Osteoblast (primary cell): ENCODE measurements around the gene KCTD1. TPM values are rescaled to one million over a fixed set of nuclear protein-coding genes. Genes with fewer than 3 reads are reported as not detected.

Experiments
- DNase-seq: peaks from one replicate; pipeline ENCODE4 v3.0.0; 2011; ENCODE audit warnings: low spot score, mixed read lengths; ENCODE audit not compliant: insufficient read length; ENCODE audit errors: missing footprints
- H2AFZ ChIP-seq: 2 replicates; pipeline ENCODE4 v1.6.0; 2011; ENCODE audit warnings: mild to moderate bottlenecking, low read length
- H3K27ac ChIP-seq: 2 replicates; pipeline ENCODE4 v1.5.1; 2011; ENCODE audit warnings: mild to moderate bottlenecking, low read depth, low read length, moderate library complexity
- H3K27me3 ChIP-seq: 2 replicates; pipeline ENCODE4 v1.6.0; 2012; ENCODE audit warnings: mild to moderate bottlenecking, control low read depth, inconsistent platforms, low read length, moderate library complexity; ENCODE audit not compliant: insufficient read depth
- H3K36me3 ChIP-seq: 2 replicates; pipeline ENCODE4 v1.5.1; 2011; ENCODE audit warnings: mild to moderate bottlenecking, low read length, control low read depth, moderate library complexity; ENCODE audit not compliant: insufficient read depth
- H3K4me1 ChIP-seq: 2 replicates; pipeline ENCODE4 v1.5.1; 2011; ENCODE audit warnings: mild to moderate bottlenecking, low read length, control low read depth, moderate library complexity; ENCODE audit not compliant: insufficient read depth
- H3K4me2 ChIP-seq: 2 replicates; pipeline ENCODE4 v1.6.0; 2011; ENCODE audit warnings: mild to moderate bottlenecking, low read length; ENCODE audit not compliant: insufficient read depth
- H3K4me3 ChIP-seq: fragments of 200-600 bp; sonication (generic); 3 replicates; pipeline ENCODE4 v1.5.1; 2012; ENCODE audit warnings: mild to moderate bottlenecking, low read length, inconsistent platforms; ENCODE audit not compliant: insufficient read depth
- H3K79me2 ChIP-seq: 2 replicates; pipeline ENCODE4 v1.6.0; 2012; ENCODE audit warnings: mild to moderate bottlenecking, low read length, control low read depth, inconsistent platforms; ENCODE audit not compliant: insufficient read depth
- H3K9me3 ChIP-seq: 2 replicates; pipeline ENCODE4 v1.5.1; 2011; ENCODE audit warnings: low read depth, low read length, control low read depth
- H4K20me1 ChIP-seq: 2 replicates; pipeline ENCODE4 v1.6.0; 2012; ENCODE audit warnings: mild to moderate bottlenecking, low read length, control low read depth; ENCODE audit not compliant: insufficient read depth
- CTCF ChIP-seq: IDR thresholded peaks from 2 replicates; pipeline ENCODE4 v1.5.1; 2011; ENCODE audit warnings: mild to moderate bottlenecking, low read depth, low read length, moderate library complexity; ENCODE audit errors: extremely low read depth
- total RNA-seq: library from RNA; depleted of rRNA; stranded (reverse); fragments of >200 nt; gene quantifications from 2 replicates; pipeline ENCODE4 v1.2.3, GENCODE V29; 2012

Gene KCTD1
- total RNA-seq, 1 donor = 14.8 TPM

GRCh38 chr18:26489191-26489590 lies 59.2 kb downstream of the KCTD1 start:
- no peak overlapping the region for H3K4me3 ChIP-seq
- no peak for TF ChIP-seq CTCF
- no peaks in the 10 kb centered on the region for H3K36me3 ChIP-seq
- H2AFZ ChIP-seq = no peak overlapping the region
- H3K9me3 ChIP-seq = no peaks in the 10 kb centered on the region
- H3K27me3 ChIP-seq = no peaks in the 10 kb centered on the region
- H3K4me2 ChIP-seq = no peak overlapping the region
- H4K20me1 ChIP-seq = no peaks in the 10 kb centered on the region
- H3K4me1 ChIP-seq = peaks cover 31% of the 10 kb centered on the region
- H3K27ac ChIP-seq = peak overlapping the region; percentile 64
- DNase-seq = no peak
- no peaks in the 10 kb centered on the region for H3K79me2 ChIP-seq

- Histone ChIP-seq H2AFZ (no peak overlapping the region), H3K27ac (no peak overlapping the region), H3K27me3 (no peaks in the 10 kb centered on the region), H3K36me3 (no peaks in the 10 kb centered on the region), H3K9me3 (no peaks in the 10 kb centered on the region), H3K79me2 (no peaks in the 10 kb centered on the region), H3K4me3 (no peak overlapping the region), H4K20me1 (no peaks in the 10 kb centered on the region), H3K4me1 (peaks cover 31% of the 10 kb centered on the region), H3K4me2 (no peak overlapping the region)
- no peak for DNase-seq
- TF ChIP-seq CTCF = no peak
These were observed 59.8 kb downstream of the KCTD1 start for GRCh38 chr18:26488417-26489009.

GRCh38 chr18:26487437-26487836 lies 60.9 kb downstream of the KCTD1 start:
- H3K36me3 ChIP-seq = no peaks in the 10 kb centered on the region
- H3K27me3 ChIP-seq = no peaks in the 10 kb centered on the region
- H2AFZ ChIP-seq = no peak overlapping the region
- H3K4me1 ChIP-seq = peaks cover 27% of the 10 kb centered on the region
- H3K4me3 ChIP-seq = no peak overlapping the region
- no peak overlapping the region for H3K27ac ChIP-seq
- no peaks in the 10 kb centered on the region for H3K79me2 ChIP-seq
- no peak for TF ChIP-seq CTCF
- DNase-seq = no peak
- no peaks in the 10 kb centered on the region for H4K20me1 ChIP-seq
- no peaks in the 10 kb centered on the region for H3K9me3 ChIP-seq
- no peak overlapping the region for H3K4me2 ChIP-seq

- H3K9me3 ChIP-seq = no peaks in the 10 kb centered on the region
- no peak for TF ChIP-seq CTCF
- no peaks in the 10 kb centered on the region for H3K36me3 ChIP-seq
- H3K79me2 ChIP-seq = no peaks in the 10 kb centered on the region
- peaks cover 43% of the 10 kb centered on the region for H3K4me1 ChIP-seq
- DNase-seq = no peak
- no peak overlapping the region for H3K4me3 ChIP-seq
- H3K27ac ChIP-seq = no peak overlapping the region
- H3K27me3 ChIP-seq = no peaks in the 10 kb centered on the region
- no peaks in the 10 kb centered on the region for H4K20me1 ChIP-seq
- H3K4me2 ChIP-seq = no peak overlapping the region
- no peak overlapping the region for H2AFZ ChIP-seq
These were observed 64.7 kb downstream of the KCTD1 start for GRCh38 chr18:26483633-26484032.
